GM19023 (cell line): ENCODE measurements around the gene PDZRN3.
A peak's percentile ranks its signal among the peaks of the same experiment; 100 is the strongest.

Source experiments
- ATAC-seq: cut with Tn5 transposase; IDR thresholded peaks from one replicate; pipeline ENCODE4 v1.9.1; 2021; ENCODE audit warnings: mild to moderate bottlenecking, moderate library complexity; ENCODE audit not compliant: unreplicated experiment

PDZRN3 gene

GRCh38 chr3:73530022-73530396 lies 94.7 kb downstream of the PDZRN3 start:
- no peak for ATAC-seq

GRCh38 chr3:73529308-73530021 lies 95.3 kb downstream of the PDZRN3 start:
- no peak for ATAC-seq

GRCh38 chr3:73525591-73525990 lies 99.2 kb downstream of the PDZRN3 start:
- ATAC-seq = no peak

- no peak for ATAC-seq
Measured at GRCh38 chr3:73523661-73524060, 101.1 kb downstream of the PDZRN3 start.

GRCh38 chr3:73521734-73522336 lies 102.9 kb downstream of the PDZRN3 start:
- ATAC-seq = no peak

- ATAC-seq = no peak
Measured at GRCh38 chr3:73520931-73521461, 103.7 kb downstream of the PDZRN3 start.

- ATAC-seq = no peak
Measured at GRCh38 chr3:73516631-73517030, 108.1 kb downstream of the PDZRN3 start.

- no peak for ATAC-seq
Measured at GRCh38 chr3:73513260-73513659, 111.5 kb downstream of the PDZRN3 start.

GRCh38 chr3:73511571-73512525 lies 112.9 kb downstream of the PDZRN3 start:
- no peak for ATAC-seq

GRCh38 chr3:73510784-73511183 lies 114.0 kb downstream of the PDZRN3 start:
- ATAC-seq = no peak

GRCh38 chr3:73510334-73510733 lies 114.4 kb downstream of the PDZRN3 start:
- ATAC-seq = no peak

- ATAC-seq = no peak
Measured at GRCh38 chr3:73509816-73510215, 114.9 kb downstream of the PDZRN3 start.

- no peak for ATAC-seq
Measured at GRCh38 chr3:73509066-73509465, 115.7 kb downstream of the PDZRN3 start.

- peak; percentile 53 for ATAC-seq
Measured at GRCh38 chr3:73508330-73508954, 116.3 kb downstream of the PDZRN3 start.

- no peak for ATAC-seq
Measured at GRCh38 chr3:73504852-73505251, 119.9 kb downstream of the PDZRN3 start.

- no peak for ATAC-seq
Measured at GRCh38 chr3:73504239-73504638, 120.5 kb downstream of the PDZRN3 start.

GRCh38 chr3:73503781-73504180 lies 121.0 kb downstream of the PDZRN3 start:
- ATAC-seq = peak; percentile 50

- peak; percentile 70 for ATAC-seq
Measured at GRCh38 chr3:73502609-73503583, 121.8 kb downstream of the PDZRN3 start.

- ATAC-seq = no peak
Measured at GRCh38 chr3:73500321-73500720, 124.4 kb downstream of the PDZRN3 start.

GRCh38 chr3:73499787-73500186 lies 125.0 kb downstream of the PDZRN3 start:
- peak; percentile 36 for ATAC-seq
